GM12872 (cell line): ENCODE measurements around the gene ZNF70.
A peak's percentile ranks its signal among the peaks of the same experiment; 100 is the strongest.

Experiments used
- CTCF ChIP-seq: IDR thresholded peaks from 3 replicates; pipeline ENCODE4 v1.5.1; 2011; ENCODE audit warnings: low read depth, mild to moderate bottlenecking, low read length, moderate library complexity; ENCODE audit not compliant: insufficient read depth

The ZNF70 gene

DNA sequence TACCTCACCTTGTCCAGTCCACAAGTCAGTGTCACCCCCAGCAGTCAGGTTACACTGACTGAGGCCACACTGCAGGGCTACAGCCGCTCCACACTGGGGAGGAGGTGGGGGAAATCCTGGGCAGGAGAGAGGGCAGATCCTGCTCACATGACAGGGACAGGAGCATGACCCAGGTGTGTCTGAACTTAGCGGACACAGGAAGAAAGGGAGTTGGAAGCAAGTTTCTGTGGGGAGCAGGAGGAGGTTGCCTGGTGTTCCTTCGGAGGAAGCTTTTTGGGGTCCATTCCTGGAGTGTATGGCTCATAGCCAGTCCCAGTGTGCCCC lies 27.6 kb upstream of the ZNF70 start:
- TF ChIP-seq CTCF, result no peak

- TF ChIP-seq CTCF, result no peak
Observed at GRCh38 chr22:23777776-23778576, 27.1 kb upstream of the ZNF70 start.

- peak; percentile 18; the same call in 1 of the 3 replicates for TF ChIP-seq CTCF
Observed at GRCh38 chr22:23775779-23776375, 25.0 kb upstream of the ZNF70 start.

- TF ChIP-seq CTCF, result no peak
Observed at GRCh38 chr22:23774922-23775436, 24.1 kb upstream of the ZNF70 start.

DNA sequence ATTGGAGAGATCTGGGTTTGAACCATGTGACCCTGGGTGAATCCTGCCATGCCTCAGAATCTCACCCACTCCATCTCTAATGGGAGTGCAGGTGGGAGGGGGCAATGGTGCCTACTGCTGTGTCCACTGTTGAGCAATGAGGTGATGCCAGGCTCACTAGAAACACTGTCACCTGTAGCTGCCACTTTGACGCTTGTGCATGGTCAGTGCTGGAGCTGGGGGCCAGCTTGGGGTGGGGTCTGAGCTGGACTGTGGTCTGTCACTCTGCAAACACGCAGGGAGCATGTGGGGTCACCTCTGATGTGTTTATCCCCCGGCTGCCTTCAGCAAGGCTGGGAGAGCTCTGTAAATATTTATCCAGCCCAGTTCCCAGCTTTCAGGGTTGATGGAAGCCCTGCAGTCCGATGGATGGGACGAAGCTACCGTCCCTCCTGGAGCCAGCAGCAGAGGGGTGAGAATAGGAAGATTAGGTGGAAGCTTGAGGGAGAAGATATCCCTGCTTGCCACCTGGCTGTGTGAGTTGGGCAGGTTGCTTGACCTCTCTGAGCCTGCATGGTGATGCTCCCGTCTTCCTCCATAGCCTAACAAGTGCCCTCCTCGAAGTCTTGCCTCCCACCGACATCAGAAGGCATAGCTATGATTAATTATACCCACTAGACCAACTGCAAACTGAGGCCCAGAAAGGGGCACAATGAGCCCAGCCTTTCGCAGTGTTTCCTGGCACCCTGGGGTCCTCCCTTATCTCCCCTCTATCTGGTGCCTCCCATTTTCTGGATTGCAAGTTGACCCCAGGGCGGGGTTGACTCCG lies 23.4 kb upstream of the ZNF70 start:
- no peak for TF ChIP-seq CTCF

DNA sequence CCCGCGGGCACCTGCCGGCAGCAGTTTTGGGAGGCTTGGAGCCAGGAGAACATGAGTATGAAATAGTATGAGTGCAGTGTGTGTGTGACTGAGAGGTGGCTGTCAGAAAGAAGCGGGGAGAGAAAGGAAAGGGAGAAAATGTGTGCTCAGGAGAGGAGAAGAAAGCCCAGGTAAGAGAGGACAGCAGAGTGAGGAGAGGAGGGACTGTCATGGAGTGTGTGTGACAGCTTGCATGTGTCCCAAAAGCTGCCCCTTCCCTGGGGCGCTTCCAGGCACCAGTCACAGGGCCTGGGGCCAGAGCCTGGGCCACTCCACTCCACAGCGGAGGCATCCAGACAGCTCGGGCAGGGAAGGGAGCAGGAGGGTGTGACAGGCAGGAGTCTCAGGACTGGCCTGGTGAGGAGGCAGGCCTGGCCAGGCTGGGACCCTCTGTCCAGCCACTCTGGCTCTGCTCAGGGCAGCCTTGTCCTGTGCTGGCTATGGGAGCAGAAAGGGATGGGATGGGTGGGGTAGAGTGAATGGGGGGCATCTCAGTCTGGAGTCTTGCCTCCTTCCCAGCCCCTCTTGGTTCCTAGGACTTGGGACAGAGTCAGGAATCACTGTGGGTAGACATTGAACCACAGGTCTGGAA lies 22.7 kb upstream of the ZNF70 start:
- TF ChIP-seq CTCF, result no peak
